Measurements from ENCODE around the gene SULF2.
A peak's percentile ranks its signal among the peaks of the same experiment; 100 is the strongest.

Gene SULF2

DNA sequence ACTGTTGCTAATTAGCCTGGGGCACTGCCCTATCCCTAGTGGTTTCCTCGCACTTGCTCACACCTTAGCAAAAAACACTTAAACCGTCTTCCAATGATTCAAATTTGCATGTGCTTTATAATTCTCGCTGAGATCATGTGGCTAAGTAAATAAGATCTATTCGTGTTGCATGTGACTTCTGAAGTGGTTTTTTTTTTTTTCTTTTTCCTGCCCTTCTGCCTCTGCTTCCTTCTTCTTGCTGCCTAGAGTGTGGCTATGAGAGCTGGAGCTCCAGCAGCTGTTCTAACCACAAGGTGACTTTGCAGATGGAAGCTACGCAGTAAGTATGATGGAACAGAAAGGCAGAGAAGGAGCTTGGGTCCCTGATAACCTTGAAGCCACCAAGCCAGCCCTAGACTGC lies 36.5 kb downstream of the SULF2 start:
- no peak overlapping the region for H3K4me3 ChIP-seq
- peak overlapping the region in 10 of 21 experiments; percentile 6 to 59 (median 34) for H3K27ac ChIP-seq

DNA sequence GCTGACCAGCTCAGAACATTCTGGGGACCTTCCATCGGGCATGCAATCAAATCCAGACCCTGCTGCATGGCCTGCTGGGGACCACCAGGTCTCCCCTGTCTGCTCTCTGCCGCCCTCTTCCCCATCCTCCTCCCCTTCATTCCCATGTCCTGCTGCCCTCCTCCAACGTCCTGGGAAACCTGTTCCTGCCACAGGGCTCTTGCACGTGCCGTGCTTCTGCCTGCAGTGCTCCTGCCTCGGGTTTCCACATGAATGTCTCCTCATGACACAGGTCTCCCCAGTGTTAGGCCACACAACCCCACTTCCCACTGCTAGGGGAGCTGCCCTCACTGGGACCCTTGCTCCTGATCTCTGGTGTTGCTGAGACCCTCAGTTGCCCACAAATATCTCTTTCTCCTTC lies 37.2 kb downstream of the SULF2 start:
- H3K27ac ChIP-seq: peak overlapping the region in 7 of 21 experiments; percentile 6 to 57 (median 31)
- no peak overlapping the region for H3K4me3 ChIP-seq

DNA sequence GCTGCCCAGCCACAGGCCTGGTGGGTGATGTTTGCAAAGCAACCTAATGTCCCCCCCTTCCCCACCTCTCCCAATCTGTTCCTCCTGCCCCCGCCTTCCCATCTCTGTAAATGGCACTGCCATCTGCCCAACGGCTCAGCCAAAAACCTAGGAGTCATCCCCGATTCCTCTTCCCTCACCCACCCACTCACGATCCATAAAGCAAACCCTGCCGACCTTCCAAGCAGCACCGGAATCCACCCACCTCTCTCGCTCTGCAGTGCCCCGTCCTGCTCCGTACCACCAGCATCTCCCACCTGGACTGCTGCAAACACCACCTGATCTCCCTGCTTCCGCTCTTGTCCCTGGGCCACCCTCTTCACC lies 37.6 kb downstream of the SULF2 start:
- H3K4me3 ChIP-seq: no peak overlapping the region
- no peak overlapping the region for H3K27ac ChIP-seq

DNA sequence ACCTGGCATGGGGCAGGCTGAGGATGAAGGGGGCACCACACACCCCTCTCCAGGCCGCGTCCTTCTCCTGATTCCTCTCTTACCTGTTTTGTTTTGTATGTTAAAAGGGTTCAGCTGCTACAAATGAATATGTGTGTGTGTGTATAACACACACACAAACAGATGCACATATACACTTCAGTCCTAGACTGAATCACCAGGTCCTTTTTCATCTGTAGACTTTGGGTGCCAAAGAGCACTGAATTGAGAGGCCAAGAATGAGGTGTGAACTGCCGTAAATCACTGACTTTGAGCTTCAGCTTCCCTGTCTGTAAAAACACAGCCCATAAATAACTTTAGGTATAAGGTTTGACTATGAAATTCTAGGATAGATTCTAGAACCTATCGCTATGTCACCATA lies 40.5 kb downstream of the SULF2 start:
- H3K4me3 ChIP-seq: no peak overlapping the region
- H3K27ac ChIP-seq: no peak overlapping the region

DNA sequence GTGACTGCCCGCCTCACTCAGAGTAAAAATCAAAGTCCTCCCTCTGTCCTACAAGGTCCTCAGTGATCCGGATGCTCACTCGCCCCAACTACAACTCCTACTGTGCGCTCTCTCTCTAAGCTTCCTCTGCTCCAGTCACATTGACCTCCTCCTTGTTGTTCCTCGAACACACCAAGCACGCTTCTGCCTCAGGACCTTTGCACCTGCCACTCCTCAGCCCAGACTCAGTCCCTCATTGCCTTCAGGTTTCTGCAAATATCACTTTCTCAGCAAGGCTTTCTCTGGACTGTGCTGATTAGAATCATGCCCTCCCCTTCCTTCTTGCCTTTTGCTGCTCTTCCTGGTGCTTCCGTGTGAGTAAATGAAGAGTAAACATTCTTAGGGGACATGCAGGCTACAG lies 41.6 kb downstream of the SULF2 start:
- no peak overlapping the region for H3K4me3 ChIP-seq
- H3K27ac ChIP-seq: no peak overlapping the region

DNA sequence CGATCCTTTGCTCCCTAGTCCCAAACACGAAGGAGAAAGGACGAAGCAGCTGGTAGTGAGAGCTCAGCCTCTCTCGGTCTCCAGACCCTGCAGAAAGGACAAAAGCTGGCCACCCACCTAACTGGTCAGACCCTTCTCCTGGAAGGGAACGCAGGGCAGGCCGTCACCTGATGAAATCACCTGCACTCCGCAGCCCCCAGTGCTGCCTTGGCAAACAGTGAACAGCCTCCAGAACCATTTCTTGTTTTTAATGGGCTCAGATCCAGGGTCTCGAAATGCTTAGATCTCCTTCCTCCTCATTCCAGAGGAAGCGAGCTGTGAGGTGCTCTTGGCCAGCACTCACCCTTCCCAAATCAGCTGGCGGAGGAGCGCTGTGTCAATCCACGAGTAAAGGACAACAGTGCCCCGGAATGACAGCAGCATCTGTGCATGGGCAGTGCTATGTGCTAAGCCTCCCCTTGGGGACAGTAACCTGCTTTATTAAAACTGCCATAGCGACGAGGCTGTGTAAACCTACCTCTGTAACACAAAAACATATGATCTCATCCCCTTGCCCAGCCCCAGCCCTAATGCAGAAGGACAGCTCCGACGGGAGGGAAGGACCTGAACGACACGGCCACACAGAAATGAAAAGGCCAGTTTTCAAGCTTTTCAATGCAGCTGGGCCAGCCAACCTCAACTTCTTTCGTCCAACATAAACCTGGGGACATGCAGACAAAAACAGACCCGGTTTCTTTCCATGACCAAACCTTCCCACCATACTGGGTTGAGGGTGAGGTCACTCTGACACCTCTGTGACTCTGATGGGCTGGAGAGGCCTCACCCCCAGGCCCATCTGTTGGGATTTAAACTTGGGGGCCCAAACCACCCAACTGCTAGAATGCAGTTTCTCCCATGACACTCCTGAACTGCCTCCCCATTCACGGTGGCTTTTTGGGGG lies 43.3 kb downstream of the SULF2 start:
- Histone ChIP-seq H3K4me3 (no peak overlapping the region), H3K27ac (no peak overlapping the region)

DNA sequence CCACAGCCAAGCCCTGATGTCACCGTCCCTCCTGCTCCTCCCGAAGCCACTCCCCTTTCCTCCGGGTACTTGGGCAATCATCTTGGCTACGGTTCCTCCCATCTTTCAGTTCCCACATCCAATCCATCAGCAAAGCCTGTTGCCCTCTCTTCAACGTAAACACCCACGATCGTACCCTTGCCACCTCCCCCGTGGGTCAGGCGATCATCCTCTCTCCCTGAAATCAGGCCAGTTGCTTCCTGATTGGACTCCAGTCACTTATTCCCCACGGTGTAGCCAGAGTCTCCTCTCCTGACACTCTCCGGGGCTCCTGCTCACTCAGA lies 44.5 kb downstream of the SULF2 start:
- peak overlapping the region in 2 of 21 experiments; percentile 39 to 43 for H3K27ac ChIP-seq

DNA sequence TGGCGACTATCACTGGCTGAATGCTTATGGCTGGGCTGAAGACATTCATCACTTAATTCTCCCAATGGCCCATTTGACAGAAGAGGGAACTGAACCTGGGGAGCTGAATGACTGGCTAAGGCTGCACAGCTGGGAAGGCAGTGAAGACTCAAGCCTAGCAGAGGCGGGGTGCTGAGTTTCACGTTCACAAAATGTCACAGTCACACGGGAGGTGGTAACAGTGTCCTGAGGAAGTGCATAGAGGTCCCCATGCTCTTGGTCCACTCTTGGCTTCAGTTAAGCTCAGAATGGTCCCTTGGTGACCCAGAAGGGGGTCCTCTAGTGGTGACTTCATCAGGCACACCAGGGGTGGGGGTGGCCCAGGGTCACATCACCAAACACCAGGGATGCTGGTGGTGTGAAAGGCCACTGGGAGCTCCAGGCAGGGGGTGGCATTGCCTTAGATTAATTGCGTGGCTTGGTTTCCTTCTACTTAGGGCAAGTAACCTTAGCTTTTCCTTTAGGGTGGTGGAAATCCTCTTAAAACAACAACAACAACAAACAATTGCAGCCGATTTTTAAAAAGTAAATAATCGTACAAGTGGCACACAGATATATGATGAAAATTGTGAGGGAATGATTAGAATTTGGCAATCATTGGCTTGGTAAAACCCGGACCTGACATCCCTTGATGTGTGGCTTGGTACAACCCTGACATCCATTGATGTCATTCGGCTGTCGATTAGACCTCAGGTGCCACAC lies 45.0 kb downstream of the SULF2 start:
- Histone ChIP-seq H3K27ac (peak overlapping the region in 1 of 21 experiments; percentile 62), H3K4me3 (no peak overlapping the region)

More for the DNA sequence above, 44.5 kb downstream of the SULF2 start:
- no peak overlapping the region for H3K4me3 ChIP-seq

DNA sequence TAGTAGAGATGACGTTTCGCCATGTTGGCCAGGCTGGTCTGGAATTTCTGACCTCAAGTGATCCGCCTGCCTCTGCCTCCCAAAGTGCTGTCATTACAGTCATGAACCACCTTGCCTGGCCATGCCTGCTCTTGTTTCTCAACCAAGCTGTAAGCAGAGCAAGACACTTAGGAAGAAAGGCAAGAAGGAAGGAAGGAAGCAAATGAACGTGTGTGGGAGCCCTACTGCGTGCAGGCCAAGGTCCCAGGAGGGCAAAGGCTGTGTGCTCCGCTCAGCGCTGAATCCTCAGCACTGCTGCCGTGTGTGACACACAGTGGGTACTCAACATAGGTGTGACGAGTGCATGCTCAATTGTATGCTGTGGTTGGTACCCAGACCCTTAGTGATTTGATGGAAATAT lies 47.4 kb downstream of the SULF2 start:
- Histone ChIP-seq H3K27ac (peak overlapping the region in 1 of 21 experiments; percentile 62), H3K4me3 (no peak overlapping the region)

DNA sequence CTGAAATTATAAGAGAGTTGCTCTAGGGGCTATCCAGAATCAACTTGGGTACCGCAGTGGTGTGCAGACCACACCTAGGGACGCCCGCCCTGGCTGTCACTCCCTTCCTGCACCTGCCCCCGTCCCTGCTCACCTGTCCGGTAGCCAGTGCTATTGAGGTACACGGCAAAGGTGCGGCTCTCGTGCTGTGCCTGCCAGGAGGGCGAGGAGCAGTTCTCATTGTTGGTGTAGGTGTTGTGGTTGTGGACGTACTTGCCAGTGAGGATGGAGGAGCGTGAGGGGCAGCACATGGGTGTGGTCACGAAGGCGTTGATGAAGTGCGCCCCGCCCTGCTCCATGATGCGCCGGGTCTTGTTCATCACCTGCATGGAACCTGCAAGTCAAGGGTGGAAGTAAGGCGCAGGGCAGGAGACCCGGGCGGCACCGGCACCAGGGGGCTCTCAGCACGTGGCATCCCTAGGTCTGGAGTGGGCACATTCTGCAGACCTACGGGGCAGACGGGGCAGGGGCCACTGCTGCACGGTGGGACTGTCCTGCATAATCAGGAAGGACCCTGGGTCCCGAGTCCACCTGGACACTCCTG lies 48.6 kb downstream of the SULF2 start:
- Histone ChIP-seq H3K27ac (peak overlapping the region in 2 of 21 experiments; percentile 18 to 48), H3K4me3 (no peak overlapping the region)

DNA sequence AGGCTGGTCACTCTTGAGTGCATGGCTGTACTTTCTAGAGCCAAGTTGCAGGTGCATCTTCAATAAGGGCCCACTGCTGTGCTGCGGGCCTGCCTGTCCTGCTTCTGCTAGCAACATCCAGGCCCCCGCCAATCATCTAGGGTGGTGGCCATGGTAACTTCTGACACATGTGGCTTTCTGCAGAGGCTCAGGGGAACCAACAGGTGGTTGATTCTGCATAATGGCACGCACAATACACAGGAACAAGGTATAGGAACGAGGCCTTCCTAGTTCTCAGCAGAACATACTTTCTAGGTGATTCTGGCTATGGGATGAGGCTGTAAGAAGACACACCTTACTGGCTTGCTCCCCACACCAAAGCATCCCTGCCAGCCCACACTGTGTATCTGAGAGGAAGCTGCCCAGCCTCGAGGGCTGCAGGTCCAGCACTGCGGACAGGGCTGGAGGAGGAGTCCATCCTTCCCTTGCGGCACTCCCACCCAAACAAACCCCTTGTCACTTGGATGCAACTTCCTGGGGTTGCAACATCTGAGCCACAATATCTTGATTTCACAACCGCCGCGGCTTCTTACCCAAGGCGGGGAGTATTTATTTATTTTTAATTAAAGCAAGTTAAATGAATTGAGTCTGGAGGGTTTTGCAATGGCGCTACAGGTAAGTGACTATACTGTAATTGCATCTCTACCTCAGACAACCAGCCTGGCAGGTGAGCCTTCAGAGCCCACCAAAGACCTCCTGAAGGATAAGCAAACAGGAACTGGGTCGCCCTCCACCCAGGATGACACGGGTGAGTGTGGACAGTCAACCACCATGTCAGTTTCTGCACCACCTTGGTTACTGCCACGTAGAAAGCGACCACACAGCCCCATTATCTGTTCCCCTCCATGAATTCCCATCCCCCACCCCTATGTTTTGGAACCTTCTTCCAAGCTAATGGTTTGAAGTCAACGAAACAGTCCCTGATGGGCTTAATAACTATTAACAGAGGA lies 49.6 kb downstream of the SULF2 start:
- Histone ChIP-seq H3K4me3 (no peak overlapping the region), H3K27ac (peak overlapping the region in 5 of 21 experiments; percentile 10 to 48 (median 18))

DNA sequence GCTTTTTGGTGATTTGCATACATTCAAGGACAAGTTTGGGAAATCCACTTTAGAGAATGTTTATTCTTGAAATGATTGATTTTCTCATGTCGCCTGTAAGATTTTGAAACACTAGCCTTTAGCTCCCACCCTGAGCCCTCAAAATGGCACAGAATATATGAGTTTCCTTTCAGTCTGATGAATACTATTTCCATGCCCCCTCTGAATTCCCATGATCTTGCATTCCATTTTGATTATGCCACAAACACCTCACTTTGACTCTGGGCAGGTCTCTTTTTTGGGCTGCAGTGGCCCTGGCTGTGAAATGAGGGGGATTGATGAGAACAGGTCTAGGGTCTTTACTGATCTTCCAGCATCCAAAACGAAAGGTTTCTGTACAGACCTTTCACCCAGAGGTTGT lies 50.4 kb downstream of the SULF2 start:
- H3K27ac ChIP-seq: peak overlapping the region in 2 of 21 experiments; percentile 10 to 12

DNA sequence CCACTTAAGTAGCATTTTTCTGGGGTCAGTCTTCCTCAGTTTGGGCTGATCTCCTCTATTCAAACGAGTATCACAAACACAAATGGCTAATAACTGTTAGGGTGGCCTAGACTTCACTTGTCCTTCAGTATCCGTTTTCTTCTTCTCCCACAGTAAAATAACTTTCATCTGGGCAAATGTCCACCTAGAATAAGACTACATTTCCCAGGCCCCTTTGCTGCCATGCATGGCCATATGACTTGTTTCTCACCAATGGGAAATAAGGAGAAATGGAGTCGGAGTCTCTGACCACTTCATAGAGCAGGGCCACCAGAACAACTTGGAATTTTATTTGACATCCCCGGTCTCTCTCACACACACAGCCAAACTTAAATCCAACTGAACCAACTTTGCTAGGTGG lies 51.4 kb downstream of the SULF2 start:
- Histone ChIP-seq H3K4me3 (no peak overlapping the region), H3K27ac (no peak overlapping the region)

More for the DNA sequence above, 50.4 kb downstream of the SULF2 start:
- H3K4me3 ChIP-seq: no peak overlapping the region

DNA sequence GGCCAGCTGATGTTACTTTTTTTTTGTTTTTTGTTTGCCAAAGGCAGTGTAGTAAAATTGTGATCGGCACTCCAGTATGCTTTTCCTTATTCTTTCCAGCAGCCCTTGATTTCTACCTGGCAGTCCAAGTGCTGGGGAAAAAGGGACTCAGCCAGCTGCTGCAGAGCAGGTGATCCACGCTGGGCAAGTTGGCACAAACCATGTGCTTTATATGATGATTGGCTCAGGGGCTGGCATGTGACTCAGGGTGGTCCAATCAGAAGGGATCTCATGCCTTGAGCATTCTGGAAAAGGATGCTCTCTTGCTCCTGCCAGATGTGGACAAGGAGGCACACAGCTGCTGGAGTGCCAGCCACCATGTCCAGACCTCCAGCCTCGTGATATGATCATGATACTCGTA lies 54.5 kb downstream of the SULF2 start:
- H3K27ac ChIP-seq: no peak overlapping the region
- H3K4me3 ChIP-seq: no peak overlapping the region

DNA sequence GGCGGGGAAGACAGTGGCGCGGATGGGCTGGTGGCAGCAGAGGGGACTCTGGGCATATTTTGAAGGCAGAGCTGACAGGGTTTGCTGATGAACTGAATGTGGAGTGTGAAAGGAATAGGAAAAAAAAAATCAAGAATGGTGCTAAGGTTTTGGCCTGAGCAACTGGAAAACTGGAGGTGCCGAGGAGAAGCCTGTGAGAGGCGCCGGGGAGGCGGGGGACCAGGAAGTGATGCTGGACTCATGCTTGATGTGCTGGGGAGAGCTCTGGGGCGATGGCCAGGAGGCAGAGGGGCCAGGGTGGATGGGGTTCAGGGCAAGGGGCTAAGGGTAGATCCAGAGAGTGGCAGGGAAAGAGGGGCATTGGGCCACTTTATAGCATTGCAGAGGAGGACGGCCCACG lies 55.8 kb downstream of the SULF2 start:
- H3K27ac ChIP-seq: peak overlapping the region in 1 of 21 experiments; percentile 71
- no peak overlapping the region for H3K4me3 ChIP-seq

DNA sequence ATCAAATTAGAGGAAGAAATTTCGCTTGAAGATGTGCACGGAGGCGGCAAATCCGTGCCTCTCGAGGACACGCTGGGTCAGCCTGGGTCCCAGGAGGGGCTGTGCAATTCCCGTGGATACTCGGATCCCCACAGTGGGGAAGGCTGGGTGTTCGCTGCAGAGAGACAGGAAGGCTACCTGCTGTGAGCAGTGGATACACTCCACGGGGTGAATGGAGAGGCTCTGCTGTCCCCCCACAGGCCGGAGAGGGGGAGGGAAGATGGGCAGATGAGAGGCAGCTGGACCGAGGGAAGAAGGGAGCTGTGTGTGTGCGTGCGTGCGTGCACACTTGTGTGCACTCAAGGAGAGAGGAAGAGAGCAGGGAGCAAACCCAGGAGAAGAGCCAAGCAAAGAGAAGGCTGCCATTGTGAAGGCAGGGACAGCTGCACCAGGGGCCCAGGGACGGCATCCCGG lies 57.3 kb downstream of the SULF2 start:
- H3K4me3 ChIP-seq: no peak overlapping the region
- peak overlapping the region in 16 of 21 experiments; percentile 12 to 74 (median 64) for H3K27ac ChIP-seq

DNA sequence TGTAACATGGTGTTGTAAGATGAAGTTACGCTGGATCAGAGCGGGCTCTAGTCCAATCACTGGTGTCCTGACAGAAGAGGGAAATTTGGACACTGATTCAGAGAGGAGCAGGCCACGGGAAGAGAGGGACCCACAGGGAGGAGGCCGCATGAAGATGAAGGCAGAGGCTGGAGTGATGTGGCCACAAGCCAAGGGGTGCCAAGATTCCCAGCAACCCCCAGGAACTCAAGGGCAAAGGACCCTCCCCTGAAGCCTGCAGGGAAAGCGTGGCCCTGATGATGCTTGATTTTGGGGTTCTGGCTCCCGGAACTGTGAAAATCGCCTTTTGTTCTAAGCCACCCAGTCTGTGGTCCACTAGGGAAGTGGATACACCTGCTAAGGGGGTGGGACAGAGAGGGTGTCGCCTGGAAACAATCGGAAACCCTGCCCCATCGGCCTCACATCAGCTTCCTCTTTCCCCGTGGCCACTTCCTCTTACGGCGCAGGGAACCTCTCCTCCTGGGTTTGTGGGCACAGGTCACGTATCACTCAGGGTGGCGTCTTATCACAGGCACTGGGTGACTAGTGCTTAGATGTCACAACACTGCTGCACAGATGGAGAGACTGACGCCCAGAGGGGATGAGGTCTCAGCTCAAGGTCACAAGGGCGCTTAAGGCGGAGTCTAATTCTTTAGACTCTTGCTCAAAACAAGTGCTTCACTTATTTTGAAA lies 58.0 kb downstream of the SULF2 start:
- no peak overlapping the region for H3K4me3 ChIP-seq
- H3K27ac ChIP-seq: peak overlapping the region in 16 of 21 experiments; percentile 12 to 74 (median 62)

DNA sequence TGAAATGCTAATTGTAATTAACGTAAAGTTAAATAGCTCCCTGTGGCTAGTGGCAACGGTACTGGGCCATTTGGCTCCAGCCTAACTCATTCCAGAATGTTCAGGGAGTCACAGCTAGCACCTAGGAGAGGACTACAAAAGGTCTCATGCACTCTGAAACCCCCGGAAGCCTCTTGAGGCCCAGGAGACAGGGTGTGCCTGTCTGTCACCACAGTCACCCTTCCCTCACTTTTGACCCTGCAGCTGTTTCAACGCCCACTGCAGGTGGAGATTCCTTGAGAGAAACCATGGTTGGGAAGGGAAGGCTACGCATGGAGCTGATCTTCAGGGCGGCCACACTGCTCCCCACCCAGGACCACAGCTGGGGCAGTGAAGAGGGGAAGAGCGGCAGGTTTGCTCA lies 58.6 kb downstream of the SULF2 start:
- Histone ChIP-seq H3K27ac (peak overlapping the region in 10 of 21 experiments; percentile 12 to 70 (median 43)), H3K4me3 (no peak overlapping the region)
